Measurements from ENCODE around the gene LINC00237.

DNA sequence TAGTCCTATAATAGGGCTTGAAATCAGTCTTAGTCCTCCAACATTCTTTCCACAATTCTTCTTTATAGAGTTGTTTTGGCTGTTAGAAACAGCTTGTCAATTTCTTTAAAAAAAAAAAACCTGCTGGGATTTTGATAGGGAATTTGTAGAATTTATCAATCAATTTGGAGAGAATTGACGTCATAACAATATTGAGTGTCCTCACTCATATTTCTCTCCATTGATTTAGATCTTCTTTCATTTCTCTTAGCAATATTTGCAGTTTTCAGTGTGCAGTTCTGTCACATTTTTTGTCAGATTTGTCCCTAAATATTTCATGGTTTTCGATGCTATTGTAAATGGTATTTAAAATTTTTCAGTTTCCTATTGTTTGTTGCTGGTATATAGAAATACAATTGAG lies 5.3 kb upstream of the LINC00237 start:
- TF ChIP-seq, protein P1, sequence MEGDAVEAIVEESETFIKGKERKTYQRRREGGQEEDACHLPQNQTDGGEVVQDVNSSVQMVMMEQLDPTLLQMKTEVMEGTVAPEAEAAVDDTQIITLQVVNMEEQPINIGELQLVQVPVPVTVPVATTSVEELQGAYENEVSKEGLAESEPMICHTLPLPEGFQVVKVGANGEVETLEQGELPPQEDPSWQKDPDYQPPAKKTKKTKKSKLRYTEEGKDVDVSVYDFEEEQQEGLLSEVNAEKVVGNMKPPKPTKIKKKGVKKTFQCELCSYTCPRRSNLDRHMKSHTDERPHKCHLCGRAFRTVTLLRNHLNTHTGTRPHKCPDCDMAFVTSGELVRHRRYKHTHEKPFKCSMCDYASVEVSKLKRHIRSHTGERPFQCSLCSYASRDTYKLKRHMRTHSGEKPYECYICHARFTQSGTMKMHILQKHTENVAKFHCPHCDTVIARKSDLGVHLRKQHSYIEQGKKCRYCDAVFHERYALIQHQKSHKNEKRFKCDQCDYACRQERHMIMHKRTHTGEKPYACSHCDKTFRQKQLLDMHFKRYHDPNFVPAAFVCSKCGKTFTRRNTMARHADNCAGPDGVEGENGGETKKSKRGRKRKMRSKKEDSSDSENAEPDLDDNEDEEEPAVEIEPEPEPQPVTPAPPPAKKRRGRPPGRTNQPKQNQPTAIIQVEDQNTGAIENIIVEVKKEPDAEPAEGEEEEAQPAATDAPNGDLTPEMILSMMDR (conservative IDR thresholded peaks at IDR 0.05 in 1 of 2, IDR thresholded peaks at IDR 0.05 in 1 of 2; ENCODE audit: extremely low read depth in 1 of 2, insufficient read depth in 1 of 2, low read depth in 1 of 2, low read length in 2 of 2): no peak
- no peak for TF ChIP-seq EZH2 (IDR thresholded peaks at IDR 0.05; ENCODE audit: borderline replicate concordance, low read length)

Data from mammary epithelial cell (primary cell).